ENCODE results near the gene POU2F3. TPM values are rescaled to one million over a fixed set of nuclear protein-coding genes. Genes with fewer than 3 reads are reported as not detected.

The POU2F3 gene
- total and polyA plus RNA-seq, 7 experiments from 2014 or later: 0.24 TPM; not detected in 6

DNA sequence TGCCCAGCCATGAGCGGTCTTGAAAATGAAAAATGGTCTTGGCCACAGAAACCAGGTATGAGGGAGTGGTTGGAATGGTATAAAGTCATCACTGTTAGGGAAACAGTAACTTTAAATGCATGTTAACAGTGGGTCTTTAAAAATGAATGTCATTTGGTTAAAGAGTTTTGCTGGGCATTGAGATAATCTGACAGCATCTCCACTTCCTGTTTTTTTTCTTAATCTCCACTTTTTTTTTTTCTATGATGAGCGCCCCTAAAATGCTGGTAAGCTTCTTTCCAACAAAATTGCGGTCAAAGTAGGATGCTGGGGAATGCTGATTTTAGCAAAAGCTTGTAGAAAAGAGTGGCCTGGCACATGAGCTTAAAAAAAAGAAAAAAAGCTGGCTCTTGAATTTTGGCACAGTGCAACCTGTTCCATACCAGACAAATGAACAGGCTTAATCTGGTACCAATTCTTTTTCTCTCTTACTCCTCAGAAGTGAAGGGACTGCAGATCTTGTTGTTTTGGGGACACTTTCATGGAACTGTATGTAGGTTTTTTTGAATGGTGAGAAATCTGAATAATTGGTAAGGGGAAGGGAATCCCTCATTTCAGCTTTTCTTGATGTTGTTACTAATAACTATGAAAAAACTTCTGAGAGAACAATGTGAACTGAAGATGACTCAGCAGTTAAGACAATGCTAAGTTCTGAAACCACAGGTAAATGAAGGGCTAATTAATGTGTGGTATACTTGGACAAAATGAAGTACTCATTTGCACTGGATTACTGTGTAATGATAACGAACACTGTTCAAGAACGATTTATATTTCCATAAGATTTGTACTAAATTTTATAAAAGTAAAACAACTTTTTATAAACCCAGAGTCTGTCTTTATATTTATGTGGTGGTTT lies 93.1 kb downstream of the POU2F3 start:
- Histone ChIP-seq H3K9me3 (ENCODE audit: control insufficient read depth in 2 of 3, low read length in 3 of 3) (no peaks in the 10 kb centered on the region), H3K36me3 (ENCODE audit: control insufficient read depth in 2 of 3, insufficient read depth in 3 of 3, low read length in 3 of 3) (no peaks in the 10 kb centered on the region), H3K27me3 (ENCODE audit: control insufficient read depth in 2 of 2, insufficient read depth in 2 of 2, low read length in 2 of 2) (peaks cover 0 to 7% of the 10 kb centered on the region in 2 donors), H3K4me1 (ENCODE audit: control insufficient read depth in 2 of 2, insufficient read depth in 2 of 2, low read length in 2 of 2) (peaks cover 13 to 22% of the 10 kb centered on the region in 2 donors), H3K27ac (ENCODE audit: low read depth, low read length) (no peak overlapping the region), H3K4me3 (ENCODE audit: low read length) (no peak overlapping the region)
- no peak overlapping the region for H3K27ac Mint-ChIP-seq
- peaks cover 46 to 63% (median 52%) of the 10 kb centered on the region in 5 donors for H3K27me3 Mint-ChIP-seq
- intact Hi-C loops (cut with micrococcal nuclease): loop anchor here (10.0 kb wide), 2 partner anchors 142 to 608 kb away; partner anchors contain the start of gene NECTIN1 (in 1 of the 2)
- ChIA-PET POLR2A (no interaction called here), CTCF (interaction anchor here (0.7 to 3.7 kb wide), 2 partner anchors 32 to 351 kb away, joined by 3 to 23 read pairs; no protein-coding TSS in a partner anchor)
- H3K36me3 Mint-ChIP-seq: peaks cover 0 to 8% (median 0%) of the 10 kb centered on the region in 5 donors
- peaks cover 0 to 9% (median 1%) of the 10 kb centered on the region in 11 donors for H3K9me3 Mint-ChIP-seq
- DNase-seq (no peak), ATAC-seq (no peak)
- H3K4me1 Mint-ChIP-seq: peaks cover 17 to 22% (median 20%) of the 10 kb centered on the region in 7 donors
- H3K4me3 Mint-ChIP-seq: no peak overlapping the region

DNA sequence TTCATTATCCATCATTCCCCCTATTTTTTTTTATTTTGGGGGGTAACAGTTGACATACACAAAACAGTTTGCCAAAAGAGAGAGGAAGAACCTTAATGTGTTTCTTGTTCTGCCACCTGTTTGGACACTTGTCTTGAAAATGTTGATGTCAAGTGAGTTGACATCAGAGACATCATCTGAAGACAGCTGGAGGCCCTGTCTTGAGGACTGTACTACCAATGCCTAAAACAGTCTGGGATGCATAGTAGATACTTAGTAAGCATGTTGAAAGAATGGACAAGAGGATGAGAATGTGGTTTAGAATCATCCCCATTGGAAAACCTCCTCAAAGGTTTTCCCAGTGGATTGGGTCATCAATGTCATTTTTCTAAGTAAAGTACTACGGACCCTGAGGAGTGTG lies 93.9 kb downstream of the POU2F3 start:
- peaks cover 0 to 5% (median 0%) of the 10 kb centered on the region in 5 donors for H3K36me3 Mint-ChIP-seq
- POLR2A ChIA-PET: no interaction called here

GRCh38 chr11:120334332-120334731 lies 94.4 kb downstream of the POU2F3 start:
- Mint-ChIP-seq H3K36me3 (peaks cover 0 to 5% (median 0%) of the 10 kb centered on the region in 5 donors), H3K4me3 (no peak overlapping the region), H3K27ac (no peak overlapping the region), H3K4me1 (peaks cover 20 to 29% (median 23%) of the 10 kb centered on the region in 7 donors), H3K9me3 (peaks cover 0 to 13% (median 0%) of the 10 kb centered on the region in 11 donors), H3K27me3 (peaks cover 50 to 62% (median 56%) of the 10 kb centered on the region in 5 donors)
- POLR2A ChIA-PET: interaction anchor here (1.1 kb wide), 1 partner anchor 8 kb away, joined by 4 read pairs; no protein-coding TSS in a partner anchor
- Histone ChIP-seq H3K4me3 (ENCODE audit: low read length) (no peak overlapping the region), H3K4me1 (ENCODE audit: control insufficient read depth in 2 of 2, insufficient read depth in 2 of 2, low read length in 2 of 2) (peaks cover 13 to 22% of the 10 kb centered on the region in 2 donors), H3K36me3 (ENCODE audit: control insufficient read depth in 2 of 3, insufficient read depth in 3 of 3, low read length in 3 of 3) (no peaks in the 10 kb centered on the region), H3K27ac (ENCODE audit: low read depth, low read length) (no peak overlapping the region), H3K27me3 (ENCODE audit: control insufficient read depth in 2 of 2, insufficient read depth in 2 of 2, low read length in 2 of 2) (peaks cover 0 to 17% of the 10 kb centered on the region in 2 donors), H3K9me3 (ENCODE audit: control insufficient read depth in 2 of 3, low read length in 3 of 3) (no peaks in the 10 kb centered on the region)
- intact Hi-C loops (cut with micrococcal nuclease): loop anchor here (10.0 kb wide), 2 partner anchors 140 to 610 kb away; partner anchors contain the start of gene NECTIN1 (in 1 of the 2)
- ATAC-seq (no peak), DNase-seq (no peak)
- CTCF ChIA-PET: interaction anchor here (0.6 to 3.7 kb wide), 4 partner anchors 66 to 350 kb away, joined by 3 to 23 read pairs (median 4); no protein-coding TSS in a partner anchor

More for the DNA sequence above, 93.9 kb downstream of the POU2F3 start:
- no peak overlapping the region for H3K27ac ChIP-seq (ENCODE audit: low read depth, low read length)
- DNase-seq (no peak), ATAC-seq (no peak)
- Mint-ChIP-seq H3K27ac (no peak overlapping the region), H3K9me3 (peaks cover 0 to 13% (median 0%) of the 10 kb centered on the region in 11 donors), H3K4me1 (peaks cover 19 to 27% (median 22%) of the 10 kb centered on the region in 7 donors), H3K4me3 (no peak overlapping the region), H3K27me3 (peaks cover 46 to 65% (median 53%) of the 10 kb centered on the region in 5 donors)
- peaks cover 0 to 15% of the 10 kb centered on the region in 2 donors for H3K27me3 ChIP-seq (ENCODE audit: control insufficient read depth in 2 of 2, insufficient read depth in 2 of 2, low read length in 2 of 2)
- H3K4me1 ChIP-seq (ENCODE audit: control insufficient read depth in 2 of 2, insufficient read depth in 2 of 2, low read length in 2 of 2): peaks cover 13 to 22% of the 10 kb centered on the region in 2 donors
- CTCF ChIA-PET: interaction anchor here (0.6 to 3.7 kb wide), 4 partner anchors 76 to 887 kb away, joined by 3 to 23 read pairs (median 3); no protein-coding TSS in a partner anchor
- H3K9me3 ChIP-seq (ENCODE audit: control insufficient read depth in 2 of 3, low read length in 3 of 3): no peaks in the 10 kb centered on the region
- intact Hi-C loops (cut with micrococcal nuclease): loop anchor here (10.0 kb wide), 2 partner anchors 141 to 609 kb away; partner anchors contain the start of gene NECTIN1 (in 1 of the 2)
- H3K4me3 ChIP-seq (ENCODE audit: low read length): no peak overlapping the region
- no peaks in the 10 kb centered on the region for H3K36me3 ChIP-seq (ENCODE audit: control insufficient read depth in 2 of 3, insufficient read depth in 3 of 3, low read length in 3 of 3)

- peaks cover 0 to 13% (median 0%) of the 10 kb centered on the region in 11 donors for H3K9me3 Mint-ChIP-seq
- intact Hi-C loops (cut with micrococcal nuclease): loop anchor here (1.0 to 10.0 kb wide), 10 partner anchors 9 to 859 kb away; partner anchors contain the start of genes GRIK4 (in 2 of the 2), NECTIN1 (in 1 of the 2) and OAF (in 1 of the 2)
- H3K9me3 ChIP-seq (ENCODE audit: control insufficient read depth in 2 of 3, low read length in 3 of 3): no peaks in the 10 kb centered on the region
- ATAC-seq (peak; percentile 70), DNase-seq (peak in 8 of 9 donors; percentile 32 to 70 (median 60))
- peaks cover 0 to 23% of the 10 kb centered on the region in 2 donors for H3K27me3 ChIP-seq (ENCODE audit: control insufficient read depth in 2 of 2, insufficient read depth in 2 of 2, low read length in 2 of 2)
- H3K4me3 Mint-ChIP-seq: peak overlapping the region; percentile 44 to 86 (median 72)
- H3K4me3 ChIP-seq (ENCODE audit: low read length): peak overlapping the region; percentile 65
- H3K36me3 ChIP-seq (ENCODE audit: control insufficient read depth in 2 of 3, insufficient read depth in 3 of 3, low read length in 3 of 3): no peaks in the 10 kb centered on the region
- peak overlapping the region in 2 of 9 donors; percentile 64 to 77 for H3K27ac Mint-ChIP-seq
- peaks cover 13 to 22% of the 10 kb centered on the region in 2 donors for H3K4me1 ChIP-seq (ENCODE audit: control insufficient read depth in 2 of 2, insufficient read depth in 2 of 2, low read length in 2 of 2)
- POLR2A ChIA-PET: interaction anchor here (1.1 kb wide), 1 partner anchor 8 kb away, joined by 4 read pairs; no protein-coding TSS in a partner anchor
- peaks cover 20 to 36% (median 30%) of the 10 kb centered on the region in 7 donors for H3K4me1 Mint-ChIP-seq
- CTCF ChIA-PET: interaction anchor here (1.0 to 3.7 kb wide), 4 partner anchors 15 to 349 kb away, joined by 3 to 23 read pairs (median 4); no protein-coding TSS in a partner anchor
- peaks cover 54 to 64% (median 59%) of the 10 kb centered on the region in 5 donors for H3K27me3 Mint-ChIP-seq
- peaks cover 0 to 5% (median 0%) of the 10 kb centered on the region in 5 donors for H3K36me3 Mint-ChIP-seq
- H3K27ac ChIP-seq (ENCODE audit: low read depth, low read length): no peak overlapping the region
Observed at GRCh38 chr11:120334894-120335462, 95.0 kb downstream of the POU2F3 start.

DNA sequence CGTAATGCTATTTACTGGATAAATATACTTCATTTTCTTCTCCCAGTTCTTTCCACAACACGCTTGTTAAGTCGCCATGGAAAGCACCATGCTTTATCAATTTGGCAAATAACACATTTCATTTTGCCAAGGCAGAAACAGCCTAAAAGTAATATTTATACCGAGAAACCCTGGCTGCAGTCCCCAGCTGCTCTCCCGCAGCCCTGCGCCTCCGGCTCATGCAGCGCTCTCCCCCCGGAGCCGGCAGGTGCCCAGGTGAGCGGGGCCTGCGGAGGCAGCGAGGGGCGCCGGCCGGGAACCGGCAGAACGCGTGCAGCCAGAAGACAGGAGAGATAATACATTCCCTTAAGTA lies 95.6 kb downstream of the POU2F3 start:
- ATAC-seq (peak; percentile 27), DNase-seq (peak in 1 of 9 donors; percentile 34)
- Mint-ChIP-seq H3K9me3 (peaks cover 0 to 13% (median 0%) of the 10 kb centered on the region in 11 donors), H3K4me3 (peak overlapping the region; percentile 34 to 86 (median 62)), H3K27ac (no peak overlapping the region), H3K36me3 (peaks cover 0 to 6% (median 0%) of the 10 kb centered on the region in 5 donors), H3K4me1 (peaks cover 20 to 36% (median 31%) of the 10 kb centered on the region in 7 donors), H3K27me3 (peaks cover 55 to 64% (median 60%) of the 10 kb centered on the region in 5 donors)
- ChIA-PET CTCF (interaction anchor here (1.0 to 3.7 kb wide), 3 partner anchors 14 to 349 kb away, joined by 3 to 23 read pairs (median 4); no protein-coding TSS in a partner anchor), POLR2A (interaction anchor here (1.1 kb wide), 1 partner anchor 9 kb away, joined by 4 read pairs; no protein-coding TSS in a partner anchor)
- Histone ChIP-seq H3K4me1 (ENCODE audit: control insufficient read depth in 2 of 2, insufficient read depth in 2 of 2, low read length in 2 of 2) (peaks cover 13 to 22% of the 10 kb centered on the region in 2 donors), H3K9me3 (ENCODE audit: control insufficient read depth in 2 of 3, low read length in 3 of 3) (no peaks in the 10 kb centered on the region), H3K4me3 (ENCODE audit: low read length) (peak overlapping the region; percentile 65), H3K27ac (ENCODE audit: low read depth, low read length) (no peak overlapping the region), H3K27me3 (ENCODE audit: control insufficient read depth in 2 of 2, insufficient read depth in 2 of 2, low read length in 2 of 2) (peaks cover 0 to 23% of the 10 kb centered on the region in 2 donors), H3K36me3 (ENCODE audit: control insufficient read depth in 2 of 3, insufficient read depth in 3 of 3, low read length in 3 of 3) (no peaks in the 10 kb centered on the region)
- intact Hi-C loops (cut with micrococcal nuclease): loop anchor here (1.0 to 10.0 kb wide), 10 partner anchors 9 to 859 kb away; partner anchors contain the start of genes GRIK4 (in 2 of the 2), NECTIN1 (in 1 of the 2) and OAF (in 1 of the 2)
